WERI-Rb-1 (cell line): Measurements from ENCODE around the gene CLBA1.
A peak's percentile ranks its signal among the peaks of the same experiment; 100 is the strongest.

ENCODE experiments used
- DNase-seq: peaks from one replicate; pipeline ENCODE4 v3.0.0-alpha.2; 2020
- H3K27ac ChIP-seq: fragments of 250-450 bp; sonication (Bioruptor Pico); 2 replicates; pipeline ENCODE4 v1.5.1; 2020; ENCODE audit warnings: mild to moderate bottlenecking, moderate library complexity
- H3K27me3 ChIP-seq: fragments of 250-450 bp; sonication (Bioruptor Pico); 2 replicates; pipeline ENCODE4 v1.5.1; 2021; ENCODE audit warnings: mild to moderate bottlenecking, low read depth, moderate library complexity; ENCODE audit not compliant: insufficient read depth, severe bottlenecking
- H3K36me3 ChIP-seq: fragments of 250-450 bp; sonication (Bioruptor Pico); 2 replicates; pipeline ENCODE4 v1.5.1; 2020; ENCODE audit warnings: mild to moderate bottlenecking, moderate library complexity
- H3K4me3 ChIP-seq: 2 replicates; pipeline ENCODE4 v1.5.1; 2011; ENCODE audit warnings: low read depth, mild to moderate bottlenecking, control low read depth, low read length
- H3K9me3 ChIP-seq: fragments of 250-450 bp; sonication (Bioruptor Pico); 2 replicates; pipeline ENCODE4 v1.5.1; 2021; ENCODE audit warnings: mild to moderate bottlenecking, moderate library complexity; ENCODE audit not compliant: severe bottlenecking
- TF ChIP-seq, protein P1 (sequence below): IDR thresholded peaks from 2 replicates; pipeline ENCODE4 v1.5.1; 2011; ENCODE audit warnings: low read depth, mild to moderate bottlenecking, control low read depth, inconsistent platforms, low read length

The CLBA1 gene

GRCh38 chr14:104955396-104955770 is 30.2 kb upstream of the CLBA1 start:
- no peak for DNase-seq
- H3K36me3 ChIP-seq, result no peaks in the 10 kb centered on the region
- no peaks in the 10 kb centered on the region for H3K9me3 ChIP-seq
- H3K27me3 ChIP-seq, result no peaks in the 10 kb centered on the region
- TF ChIP-seq, protein P1, sequence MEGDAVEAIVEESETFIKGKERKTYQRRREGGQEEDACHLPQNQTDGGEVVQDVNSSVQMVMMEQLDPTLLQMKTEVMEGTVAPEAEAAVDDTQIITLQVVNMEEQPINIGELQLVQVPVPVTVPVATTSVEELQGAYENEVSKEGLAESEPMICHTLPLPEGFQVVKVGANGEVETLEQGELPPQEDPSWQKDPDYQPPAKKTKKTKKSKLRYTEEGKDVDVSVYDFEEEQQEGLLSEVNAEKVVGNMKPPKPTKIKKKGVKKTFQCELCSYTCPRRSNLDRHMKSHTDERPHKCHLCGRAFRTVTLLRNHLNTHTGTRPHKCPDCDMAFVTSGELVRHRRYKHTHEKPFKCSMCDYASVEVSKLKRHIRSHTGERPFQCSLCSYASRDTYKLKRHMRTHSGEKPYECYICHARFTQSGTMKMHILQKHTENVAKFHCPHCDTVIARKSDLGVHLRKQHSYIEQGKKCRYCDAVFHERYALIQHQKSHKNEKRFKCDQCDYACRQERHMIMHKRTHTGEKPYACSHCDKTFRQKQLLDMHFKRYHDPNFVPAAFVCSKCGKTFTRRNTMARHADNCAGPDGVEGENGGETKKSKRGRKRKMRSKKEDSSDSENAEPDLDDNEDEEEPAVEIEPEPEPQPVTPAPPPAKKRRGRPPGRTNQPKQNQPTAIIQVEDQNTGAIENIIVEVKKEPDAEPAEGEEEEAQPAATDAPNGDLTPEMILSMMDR, result no peak
- no peak overlapping the region for H3K4me3 ChIP-seq
- H3K27ac ChIP-seq, result no peak overlapping the region

DNA sequence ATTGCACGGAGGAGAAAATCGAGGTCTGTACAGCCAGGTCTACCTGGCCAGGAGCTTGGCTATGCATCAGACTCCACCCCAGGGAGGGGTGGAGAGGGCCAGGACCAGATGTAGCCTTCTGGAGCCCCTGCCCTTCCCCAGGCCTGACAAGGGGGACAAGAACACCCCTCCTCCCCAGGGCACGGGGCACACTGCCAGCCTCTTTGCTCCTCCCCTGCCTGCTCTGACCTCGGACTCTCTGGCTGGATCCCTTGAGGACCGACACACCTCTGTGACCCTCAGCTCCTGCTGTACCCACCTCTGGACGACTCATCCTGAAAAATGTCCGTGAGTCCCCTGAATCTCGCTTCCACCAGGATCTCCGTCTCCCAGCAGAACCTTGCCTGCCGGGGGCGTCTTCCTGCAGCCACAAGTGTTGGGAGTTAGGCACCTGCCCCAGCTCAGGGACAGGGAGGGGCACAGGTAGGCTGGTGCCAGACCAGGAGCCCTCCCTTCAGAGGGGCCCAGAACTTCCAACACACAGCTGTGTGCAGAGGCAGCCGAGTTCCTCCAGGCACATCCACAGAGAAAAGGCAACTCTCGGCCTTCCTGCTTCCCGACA is 29.2 kb upstream of the CLBA1 start:
- H3K27me3 ChIP-seq, result no peaks in the 10 kb centered on the region
- no peaks in the 10 kb centered on the region for H3K9me3 ChIP-seq
- no peaks in the 10 kb centered on the region for H3K36me3 ChIP-seq
- DNase-seq, result peak; percentile 4
- TF ChIP-seq, protein P1, result no peak
- no peak overlapping the region for H3K4me3 ChIP-seq
- H3K27ac ChIP-seq, result no peak overlapping the region

GRCh38 chr14:104957146-104958113 is 28.2 kb upstream of the CLBA1 start:
- DNase-seq, result peak; percentile 3
- no peak overlapping the region for H3K27ac ChIP-seq
- no peaks in the 10 kb centered on the region for H3K9me3 ChIP-seq
- no peaks in the 10 kb centered on the region for H3K36me3 ChIP-seq
- no peak overlapping the region for H3K4me3 ChIP-seq
- TF ChIP-seq, protein P1, result no peak
- H3K27me3 ChIP-seq, result no peaks in the 10 kb centered on the region

DNA sequence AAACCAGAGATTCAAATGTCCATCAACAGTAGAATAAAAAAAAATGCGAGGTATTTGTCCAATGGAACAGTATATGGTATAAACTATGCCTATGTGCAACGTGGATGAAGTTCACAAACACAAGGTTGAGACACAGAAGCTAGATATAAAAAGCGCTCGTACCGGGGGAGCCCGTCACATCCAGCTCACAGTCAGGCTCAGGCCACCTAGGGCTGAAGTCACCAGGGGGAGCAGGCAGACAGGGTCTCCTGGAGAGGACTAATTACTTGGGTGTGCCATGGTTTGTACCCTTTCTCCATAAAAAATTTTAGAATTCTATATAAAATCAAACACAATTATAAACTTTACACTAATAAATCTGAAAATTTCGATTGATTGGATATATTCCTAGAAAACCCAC is 21.0 kb upstream of the CLBA1 start:
- TF ChIP-seq, protein P1, result no peak
- Histone ChIP-seq H3K4me3 (no peak overlapping the region), H3K27me3 (no peaks in the 10 kb centered on the region), H3K27ac (no peak overlapping the region), H3K36me3 (no peaks in the 10 kb centered on the region), H3K9me3 (no peaks in the 10 kb centered on the region)
- peak; percentile 4 for DNase-seq

GRCh38 chr14:104965561-104966231 is 19.9 kb upstream of the CLBA1 start:
- TF ChIP-seq, protein P1, result no peak
- Histone ChIP-seq H3K4me3 (no peak overlapping the region), H3K36me3 (no peaks in the 10 kb centered on the region), H3K27me3 (no peaks in the 10 kb centered on the region), H3K27ac (no peak overlapping the region), H3K9me3 (no peaks in the 10 kb centered on the region)
- peak; percentile 3 for DNase-seq
